DOHH2 (cell line): ENCODE data around the gene TEPSIN.

Experiments
- EZH2phosphoT487 ChIP-seq: fragments of 200-600 bp; sonication (generic); IDR thresholded peaks from 2 replicates; pipeline ENCODE4 v1.6.1; 2017; ENCODE audit warnings: borderline replicate concordance, mild to moderate bottlenecking, antibody characterized with exemption, low read length, moderate library complexity, mixed read lengths
- TF ChIP-seq, protein P1 (sequence below): fragments of 200-600 bp; sonication (generic); IDR thresholded peaks from one replicate; pipeline ENCODE4 v1.5.1; 2014; ENCODE audit warnings: antibody characterized with exemption, mild to moderate bottlenecking, low read depth, low read length; ENCODE audit not compliant: poor library complexity, severe bottlenecking

GRCh38 chr17:81243333-81243664 is 4.4 kb upstream of the TEPSIN start:
- TF ChIP-seq, protein P1, sequence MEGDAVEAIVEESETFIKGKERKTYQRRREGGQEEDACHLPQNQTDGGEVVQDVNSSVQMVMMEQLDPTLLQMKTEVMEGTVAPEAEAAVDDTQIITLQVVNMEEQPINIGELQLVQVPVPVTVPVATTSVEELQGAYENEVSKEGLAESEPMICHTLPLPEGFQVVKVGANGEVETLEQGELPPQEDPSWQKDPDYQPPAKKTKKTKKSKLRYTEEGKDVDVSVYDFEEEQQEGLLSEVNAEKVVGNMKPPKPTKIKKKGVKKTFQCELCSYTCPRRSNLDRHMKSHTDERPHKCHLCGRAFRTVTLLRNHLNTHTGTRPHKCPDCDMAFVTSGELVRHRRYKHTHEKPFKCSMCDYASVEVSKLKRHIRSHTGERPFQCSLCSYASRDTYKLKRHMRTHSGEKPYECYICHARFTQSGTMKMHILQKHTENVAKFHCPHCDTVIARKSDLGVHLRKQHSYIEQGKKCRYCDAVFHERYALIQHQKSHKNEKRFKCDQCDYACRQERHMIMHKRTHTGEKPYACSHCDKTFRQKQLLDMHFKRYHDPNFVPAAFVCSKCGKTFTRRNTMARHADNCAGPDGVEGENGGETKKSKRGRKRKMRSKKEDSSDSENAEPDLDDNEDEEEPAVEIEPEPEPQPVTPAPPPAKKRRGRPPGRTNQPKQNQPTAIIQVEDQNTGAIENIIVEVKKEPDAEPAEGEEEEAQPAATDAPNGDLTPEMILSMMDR: no peak
- TF ChIP-seq EZH2phosphoT487: no peak
